ENCODE data around the gene CDH13. TPM values are rescaled to one million over a fixed set of nuclear protein-coding genes. Genes with fewer than 3 reads are reported as not detected.

CDH13 gene
- total and polyA plus RNA-seq, 10 of the 15 experiments (the other 5 are each of a cell fraction or from before 2014, with no cell fraction given) = under 0.01 to 0.05 TPM; not detected in 8

DNA sequence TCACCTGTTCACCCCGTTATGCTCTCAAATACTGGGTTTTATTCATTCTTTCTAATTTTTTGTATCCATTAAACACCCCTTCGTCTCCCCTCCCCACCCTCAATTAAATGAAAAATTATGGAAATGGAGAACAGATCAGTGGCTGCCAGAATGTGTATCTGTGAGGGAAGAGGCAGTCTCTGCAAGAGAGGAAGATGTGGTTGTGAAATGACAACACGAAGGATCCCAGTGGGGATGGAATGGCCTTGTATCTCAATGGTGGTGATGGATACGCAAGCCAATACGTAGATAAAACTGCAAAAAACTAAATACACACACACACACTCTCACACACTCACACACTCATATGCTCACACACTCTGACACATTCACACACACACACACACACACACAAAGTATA, 570.7 kb downstream of the CDH13 start (continued):
- no peak for TF ChIP-seq ATF7 (IDR thresholded peaks at IDR 0.05; ENCODE audit: low read depth)
- no peak for TF ChIP-seq CBX3 (IDR thresholded peaks at IDR 0.05; ENCODE audit: borderline replicate concordance, low read depth)
- TF ChIP-seq POLR2A (IDR thresholded peaks at IDR 0.05; ENCODE audit: low read depth, low read length) = no peak
- TF ChIP-seq NR2F1 (conservative IDR thresholded peaks at IDR 0.05) = no peak
- TF ChIP-seq SKIL (IDR thresholded peaks at IDR 0.05; ENCODE audit: low read depth, poor library complexity, severe bottlenecking) = no peak
- TF ChIP-seq ZNF274 (IDR thresholded peaks at IDR 0.05; ENCODE audit: insufficient read depth, insufficient read length) = no peak

GRCh38 chr16:83198977-83199376, 572.2 kb downstream of the CDH13 start:
- H3K9me3 ChIP-seq (replicated peaks; ENCODE audit: control insufficient read depth, insufficient read depth, low read length) = no peaks in the 10 kb centered on the region
- H3K4me1 ChIP-seq (ENCODE audit: control insufficient read depth, insufficient read depth, low read length) = no peaks in the 10 kb centered on the region
- intact Hi-C loops (cut with micrococcal nuclease; ENCODE audit: unreplicated experiment) = no loop called here
- no peaks in the 10 kb centered on the region for H3K27me3 ChIP-seq (replicated peaks in 1 of 2; ENCODE audit: control insufficient read depth in 2 of 2, insufficient read depth in 2 of 2, low read length in 1 of 2)
- H3K4me2 ChIP-seq (ENCODE audit: control insufficient read depth, insufficient read depth) = no peak overlapping the region
- DNase-seq (ENCODE audit: low read depth, low spot score) (no peak), FAIRE-seq (no peak), ATAC-seq (no peak)
- no peak overlapping the region for H3K27ac ChIP-seq (ENCODE audit: control insufficient read depth, insufficient read depth)
- no peak for TF ChIP-seq SUPT20H (IDR thresholded peaks at IDR 0.05; ENCODE audit: borderline replicate concordance, control insufficient read depth, low read depth, low read length)
- TF ChIP-seq, protein P1, sequence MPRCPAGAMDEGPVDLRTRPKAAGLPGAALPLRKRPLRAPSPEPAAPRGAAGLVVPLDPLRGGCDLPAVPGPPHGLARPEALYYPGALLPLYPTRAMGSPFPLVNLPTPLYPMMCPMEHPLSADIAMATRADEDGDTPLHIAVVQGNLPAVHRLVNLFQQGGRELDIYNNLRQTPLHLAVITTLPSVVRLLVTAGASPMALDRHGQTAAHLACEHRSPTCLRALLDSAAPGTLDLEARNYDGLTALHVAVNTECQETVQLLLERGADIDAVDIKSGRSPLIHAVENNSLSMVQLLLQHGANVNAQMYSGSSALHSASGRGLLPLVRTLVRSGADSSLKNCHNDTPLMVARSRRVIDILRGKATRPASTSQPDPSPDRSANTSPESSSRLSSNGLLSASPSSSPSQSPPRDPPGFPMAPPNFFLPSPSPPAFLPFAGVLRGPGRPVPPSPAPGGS (IDR thresholded peaks at IDR 0.05; ENCODE audit: borderline replicate concordance, insufficient read depth, low read depth, low read length, poor library complexity, severe bottlenecking) = no peak
- TF ChIP-seq, protein P2, sequence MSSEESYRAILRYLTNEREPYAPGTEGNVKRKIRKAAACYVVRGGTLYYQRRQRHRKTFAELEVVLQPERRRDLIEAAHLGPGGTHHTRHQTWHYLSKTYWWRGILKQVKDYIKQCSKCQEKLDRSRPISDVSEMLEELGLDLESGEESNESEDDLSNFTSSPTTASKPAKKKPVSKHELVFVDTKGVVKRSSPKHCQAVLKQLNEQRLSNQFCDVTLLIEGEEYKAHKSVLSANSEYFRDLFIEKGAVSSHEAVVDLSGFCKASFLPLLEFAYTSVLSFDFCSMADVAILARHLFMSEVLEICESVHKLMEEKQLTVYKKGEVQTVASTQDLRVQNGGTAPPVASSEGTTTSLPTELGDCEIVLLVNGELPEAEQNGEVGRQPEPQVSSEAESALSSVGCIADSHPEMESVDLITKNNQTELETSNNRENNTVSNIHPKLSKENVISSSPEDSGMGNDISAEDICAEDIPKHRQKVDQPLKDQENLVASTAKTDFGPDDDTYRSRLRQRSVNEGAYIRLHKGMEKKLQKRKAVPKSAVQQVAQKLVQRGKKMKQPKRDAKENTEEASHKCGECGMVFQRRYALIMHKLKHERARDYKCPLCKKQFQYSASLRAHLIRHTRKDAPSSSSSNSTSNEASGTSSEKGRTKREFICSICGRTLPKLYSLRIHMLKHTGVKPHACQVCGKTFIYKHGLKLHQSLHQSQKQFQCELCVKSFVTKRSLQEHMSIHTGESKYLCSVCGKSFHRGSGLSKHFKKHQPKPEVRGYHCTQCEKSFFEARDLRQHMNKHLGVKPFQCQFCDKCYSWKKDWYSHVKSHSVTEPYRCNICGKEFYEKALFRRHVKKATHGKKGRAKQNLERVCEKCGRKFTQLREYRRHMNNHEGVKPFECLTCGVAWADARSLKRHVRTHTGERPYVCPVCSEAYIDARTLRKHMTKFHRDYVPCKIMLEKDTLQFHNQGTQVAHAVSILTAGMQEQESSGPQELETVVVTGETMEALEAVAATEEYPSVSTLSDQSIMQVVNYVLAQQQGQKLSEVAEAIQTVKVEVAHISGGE (CRISPR knock-in tag; IDR thresholded peaks at IDR 0.05) = no peak
- TF ChIP-seq TAF1 (IDR thresholded peaks at IDR 0.05; ENCODE audit: borderline replicate concordance, low read depth, low read length) = no peak
- no peak for TF ChIP-seq RUNX3 (IDR thresholded peaks at IDR 0.05; ENCODE audit: low read length)
- TF ChIP-seq IKZF1 (conservative IDR thresholded peaks at IDR 0.05) = no peak
- TF ChIP-seq SMC3 (IDR thresholded peaks at IDR 0.05; ENCODE audit: borderline replicate concordance, low read length) = no peak
- TF ChIP-seq KDM1A (IDR thresholded peaks at IDR 0.05; ENCODE audit: borderline replicate concordance) = no peak
- TF ChIP-seq MTA3 (IDR thresholded peaks at IDR 0.05; ENCODE audit: borderline replicate concordance, low read length) = no peak
- H4K20me1 ChIP-seq (ENCODE audit: control insufficient read depth, insufficient read depth) = no peaks in the 10 kb centered on the region
- H2AFZ ChIP-seq (ENCODE audit: control insufficient read depth, low read depth, low read length) = no peak overlapping the region
- RAD21 ChIA-PET (ENCODE audit: unreplicated experiment) = no interaction called here
- CTCF ChIA-PET = no interaction called here
- SMC1A ChIA-PET (ENCODE audit: uncharacterized antibody, unreplicated experiment) = interaction anchor here (0.7 kb wide), 1 partner anchor 9 kb away, joined by 4 read pairs; no protein-coding TSS in a partner anchor
- H3K36me3 ChIP-seq (ENCODE audit: control insufficient read depth in 2 of 2, insufficient read depth in 2 of 2, low read length in 1 of 2) = no peaks in the 10 kb centered on the region
- POLR2A ChIA-PET = no interaction called here
- H3K9ac ChIP-seq (ENCODE audit: control insufficient read depth, insufficient read depth, low read length) = no peak overlapping the region
- in situ Hi-C loops (cut with MboI) = no loop called here
- H3K79me2 ChIP-seq (ENCODE audit: control insufficient read depth, insufficient read depth, low read length) = no peaks in the 10 kb centered on the region
- WGBS (ENCODE audit: insufficient coverage, insufficient replicate concordance, low lambda C conversion rate, missing lambda C conversion rate) = 9% methylated on average over 4 of the region's 4 CpGs
- H3K4me3 ChIP-seq = no peak overlapping the region
- no TSS peak for BruUV-seq (replicated peaks)
